ENCODE data around the gene C20orf202.

Gene C20orf202

GRCh38 chr20:1202762-1203504 is at the start of gene C20orf202:
TSS of gene C20orf202 (plus strand) at chr20:1203454. CDS start at chr20:1203586, 132 bp downstream.
- DNase-seq = no peak

- DNase-seq = no peak
These were observed 49.0 kb upstream of the C20orf202 start for GRCh38 chr20:1154226-1154625.

- DNase-seq = no peak
These were observed 48.6 kb upstream of the C20orf202 start for GRCh38 chr20:1154691-1155090.

- no peak for DNase-seq
These were observed 47.9 kb upstream of the C20orf202 start for GRCh38 chr20:1155342-1155741.

- DNase-seq = no peak
These were observed 42.8 kb upstream of the C20orf202 start for GRCh38 chr20:1160496-1160895.

GRCh38 chr20:1160991-1161390 is 42.3 kb upstream of the C20orf202 start:
- no peak for DNase-seq

GRCh38 chr20:1163105-1163504 is 40.1 kb upstream of the C20orf202 start:
- no peak for DNase-seq

GRCh38 chr20:1163653-1164052 is 39.6 kb upstream of the C20orf202 start:
- no peak for DNase-seq

GRCh38 chr20:1164871-1165270 is 38.4 kb upstream of the C20orf202 start:
- no peak for DNase-seq

GRCh38 chr20:1165521-1165920 is 37.7 kb upstream of the C20orf202 start:
- DNase-seq = no peak

- DNase-seq = no peak
These were observed 37.3 kb upstream of the C20orf202 start for GRCh38 chr20:1165941-1166340.

- no peak for DNase-seq
These were observed 36.1 kb upstream of the C20orf202 start for GRCh38 chr20:1166948-1167720.

GRCh38 chr20:1169224-1169623 is 34.0 kb upstream of the C20orf202 start:
- DNase-seq = no peak

GRCh38 chr20:1171461-1172093 is 31.7 kb upstream of the C20orf202 start:
- no peak for DNase-seq

GRCh38 chr20:1173698-1174097 is 29.6 kb upstream of the C20orf202 start:
- no peak for DNase-seq

- DNase-seq = no peak
These were observed 28.5 kb upstream of the C20orf202 start for GRCh38 chr20:1174787-1175186.

GRCh38 chr20:1177680-1178079 is 25.6 kb upstream of the C20orf202 start:
- no peak for DNase-seq

- DNase-seq = no peak
These were observed 25.2 kb upstream of the C20orf202 start for GRCh38 chr20:1178103-1178502.

- DNase-seq = no peak
These were observed 24.6 kb upstream of the C20orf202 start for GRCh38 chr20:1178623-1179022.

- no peak for DNase-seq
These were observed 22.3 kb upstream of the C20orf202 start for GRCh38 chr20:1180949-1181348.

- DNase-seq = no peak
These were observed 21.1 kb upstream of the C20orf202 start for GRCh38 chr20:1182106-1182505.

GRCh38 chr20:1183153-1183552 is 20.1 kb upstream of the C20orf202 start:
- DNase-seq = no peak

GRCh38 chr20:1184260-1184637 is 19.0 kb upstream of the C20orf202 start:
- no peak for DNase-seq

Measured in NCI-H2081 (cell line).